ENCODE results near the gene ANO9.

- TF ChIP-seq, protein P1, sequence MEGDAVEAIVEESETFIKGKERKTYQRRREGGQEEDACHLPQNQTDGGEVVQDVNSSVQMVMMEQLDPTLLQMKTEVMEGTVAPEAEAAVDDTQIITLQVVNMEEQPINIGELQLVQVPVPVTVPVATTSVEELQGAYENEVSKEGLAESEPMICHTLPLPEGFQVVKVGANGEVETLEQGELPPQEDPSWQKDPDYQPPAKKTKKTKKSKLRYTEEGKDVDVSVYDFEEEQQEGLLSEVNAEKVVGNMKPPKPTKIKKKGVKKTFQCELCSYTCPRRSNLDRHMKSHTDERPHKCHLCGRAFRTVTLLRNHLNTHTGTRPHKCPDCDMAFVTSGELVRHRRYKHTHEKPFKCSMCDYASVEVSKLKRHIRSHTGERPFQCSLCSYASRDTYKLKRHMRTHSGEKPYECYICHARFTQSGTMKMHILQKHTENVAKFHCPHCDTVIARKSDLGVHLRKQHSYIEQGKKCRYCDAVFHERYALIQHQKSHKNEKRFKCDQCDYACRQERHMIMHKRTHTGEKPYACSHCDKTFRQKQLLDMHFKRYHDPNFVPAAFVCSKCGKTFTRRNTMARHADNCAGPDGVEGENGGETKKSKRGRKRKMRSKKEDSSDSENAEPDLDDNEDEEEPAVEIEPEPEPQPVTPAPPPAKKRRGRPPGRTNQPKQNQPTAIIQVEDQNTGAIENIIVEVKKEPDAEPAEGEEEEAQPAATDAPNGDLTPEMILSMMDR (conservative IDR thresholded peaks at IDR 0.05; ENCODE audit: low read depth, low read length), result no peak
- TF ChIP-seq EZH2 (IDR thresholded peaks at IDR 0.05; ENCODE audit: borderline replicate concordance, low read depth, low read length, poor library complexity, severe bottlenecking), result no peak
These were observed 67.9 kb downstream of the ANO9 start for GRCh38 chr11:373716-374551.
